Measurements from ENCODE around the gene MUC22.
A peak's percentile ranks its signal among the peaks of the same experiment; 100 is the strongest.
"Not testable (repeated sequence)": the region's sequence is repeated elsewhere in the genome, so short reads cannot be mapped to it uniquely, and the experiment has no call there.

The MUC22 gene

DNA sequence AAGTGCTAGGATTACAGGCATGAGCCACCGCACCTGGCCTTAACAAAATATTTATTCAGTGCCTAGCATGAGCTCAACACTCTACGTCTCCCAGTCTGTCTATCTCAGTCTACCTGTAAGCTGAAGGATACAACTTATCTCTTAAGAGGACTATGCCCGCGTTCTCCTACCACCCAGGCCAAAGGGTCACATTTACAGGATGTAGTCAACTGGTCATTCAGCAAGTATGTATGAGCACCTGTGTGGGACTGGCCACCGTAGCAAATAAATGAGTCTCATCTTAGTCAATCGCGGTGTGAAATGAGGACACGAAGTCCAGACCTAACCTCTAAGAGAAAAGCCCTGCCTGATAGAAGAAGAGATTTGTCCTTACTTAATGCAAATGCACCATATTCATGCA lies 49.9 kb downstream of the MUC22 start:
- Mint-ChIP-seq H3K4me3 (no peak overlapping the region), H3K36me3 (ENCODE audit: low read depth) (no peaks in the 10 kb centered on the region), H3K9me3 (no peaks in the 10 kb centered on the region), H3K27ac (no peak overlapping the region), H3K4me1 (peaks cover 27% of the 10 kb centered on the region), H3K27me3 (ENCODE audit: low read depth) (no peaks in the 10 kb centered on the region)
- TF ChIP-seq, protein P1, sequence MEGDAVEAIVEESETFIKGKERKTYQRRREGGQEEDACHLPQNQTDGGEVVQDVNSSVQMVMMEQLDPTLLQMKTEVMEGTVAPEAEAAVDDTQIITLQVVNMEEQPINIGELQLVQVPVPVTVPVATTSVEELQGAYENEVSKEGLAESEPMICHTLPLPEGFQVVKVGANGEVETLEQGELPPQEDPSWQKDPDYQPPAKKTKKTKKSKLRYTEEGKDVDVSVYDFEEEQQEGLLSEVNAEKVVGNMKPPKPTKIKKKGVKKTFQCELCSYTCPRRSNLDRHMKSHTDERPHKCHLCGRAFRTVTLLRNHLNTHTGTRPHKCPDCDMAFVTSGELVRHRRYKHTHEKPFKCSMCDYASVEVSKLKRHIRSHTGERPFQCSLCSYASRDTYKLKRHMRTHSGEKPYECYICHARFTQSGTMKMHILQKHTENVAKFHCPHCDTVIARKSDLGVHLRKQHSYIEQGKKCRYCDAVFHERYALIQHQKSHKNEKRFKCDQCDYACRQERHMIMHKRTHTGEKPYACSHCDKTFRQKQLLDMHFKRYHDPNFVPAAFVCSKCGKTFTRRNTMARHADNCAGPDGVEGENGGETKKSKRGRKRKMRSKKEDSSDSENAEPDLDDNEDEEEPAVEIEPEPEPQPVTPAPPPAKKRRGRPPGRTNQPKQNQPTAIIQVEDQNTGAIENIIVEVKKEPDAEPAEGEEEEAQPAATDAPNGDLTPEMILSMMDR (IDR thresholded peaks at IDR 0.05; ENCODE audit: unreplicated experiment in 3 of 3), result no peak

DNA sequence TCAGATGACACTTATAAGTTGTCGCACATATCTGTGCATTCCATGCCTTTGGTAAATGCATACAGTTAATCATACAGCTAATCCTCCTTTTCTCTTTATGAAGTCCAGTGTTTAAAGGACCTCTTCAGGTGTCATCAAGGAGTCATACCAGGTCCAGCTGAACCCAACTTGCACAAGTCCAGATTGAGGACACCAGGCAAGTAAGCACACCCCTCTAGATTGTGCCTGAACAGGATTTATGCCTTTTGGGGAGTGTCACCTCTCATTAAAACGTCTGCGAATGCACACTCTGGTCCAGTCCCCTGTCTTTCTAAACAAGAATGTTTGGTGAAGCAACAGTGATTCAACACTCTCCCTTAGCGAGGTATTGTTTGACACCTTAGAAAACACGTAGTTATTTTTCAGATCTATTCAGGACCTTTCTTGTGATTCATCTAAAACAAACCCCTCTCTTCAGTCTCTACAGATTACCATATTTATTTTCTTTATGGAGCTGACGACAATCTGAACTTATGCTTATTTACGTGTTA lies 53.7 kb downstream of the MUC22 start:
- Mint-ChIP-seq H3K4me1 (peaks cover 6% of the 10 kb centered on the region), H3K27ac (no peak overlapping the region)

DNA sequence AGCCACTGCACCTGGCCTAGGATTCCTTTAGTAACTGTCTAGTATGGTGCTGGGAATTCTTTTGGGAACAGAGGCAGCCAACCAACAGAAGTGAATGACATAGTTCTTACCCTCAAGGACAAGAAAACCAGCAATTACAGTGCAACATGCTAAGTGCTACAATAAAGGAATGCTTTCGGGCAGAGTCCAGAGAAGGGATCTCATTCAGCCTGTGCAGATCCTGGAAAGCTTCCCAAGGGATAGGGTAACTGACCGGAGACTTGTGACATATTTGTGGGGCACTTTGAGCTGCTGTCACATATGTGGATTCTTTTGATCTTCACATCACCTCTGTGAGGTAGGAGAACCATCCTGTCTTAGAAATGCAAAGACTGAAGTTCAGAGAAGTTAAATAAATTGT lies 55.3 kb downstream of the MUC22 start:
- H3K27me3 Mint-ChIP-seq (ENCODE audit: low read depth), result no peaks in the 10 kb centered on the region
- no peaks in the 10 kb centered on the region for H3K9me3 Mint-ChIP-seq
- no peaks in the 10 kb centered on the region for H3K36me3 Mint-ChIP-seq (ENCODE audit: low read depth)
- TF ChIP-seq, protein P1 (IDR thresholded peaks at IDR 0.05; ENCODE audit: unreplicated experiment in 3 of 3), result no peak
- no peak overlapping the region for H3K27ac Mint-ChIP-seq
- no peak overlapping the region for H3K4me3 Mint-ChIP-seq
- peaks cover 8% of the 10 kb centered on the region for H3K4me1 Mint-ChIP-seq

More for the DNA sequence above, 53.7 kb downstream of the MUC22 start:
- H3K9me3 Mint-ChIP-seq, result no peaks in the 10 kb centered on the region
- H3K4me3 Mint-ChIP-seq, result no peak overlapping the region
- TF ChIP-seq, protein P1 (IDR thresholded peaks at IDR 0.05; ENCODE audit: unreplicated experiment in 3 of 3), result no peak
- H3K27me3 Mint-ChIP-seq (ENCODE audit: low read depth), result no peaks in the 10 kb centered on the region
- H3K36me3 Mint-ChIP-seq (ENCODE audit: low read depth), result no peaks in the 10 kb centered on the region

DNA sequence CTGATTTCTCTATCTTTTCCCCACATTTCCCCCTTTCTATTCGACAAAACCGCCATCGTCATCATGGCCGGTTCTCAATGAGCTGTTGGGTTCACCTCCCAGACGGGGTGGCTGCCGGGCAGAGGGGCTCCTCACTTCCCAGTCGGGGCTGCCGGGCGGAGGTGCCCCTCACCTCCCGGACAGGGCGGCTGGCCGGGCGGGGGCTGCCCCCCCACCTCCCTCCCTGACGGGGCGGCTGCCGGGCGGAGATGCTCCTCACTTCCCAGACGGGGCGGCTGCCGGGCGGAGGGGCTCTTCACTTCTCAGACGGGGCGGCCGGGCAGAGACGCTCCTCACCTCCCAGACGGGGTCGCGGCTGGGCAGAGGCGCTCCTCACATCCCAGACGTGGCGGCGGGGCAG lies 56.8 kb downstream of the MUC22 start:
- not testable (repeated sequence) for H3K27me3 Mint-ChIP-seq (ENCODE audit: low read depth); H3K9me3 Mint-ChIP-seq; H3K4me3 Mint-ChIP-seq; H3K36me3 Mint-ChIP-seq (ENCODE audit: low read depth); H3K27ac Mint-ChIP-seq
- peaks cover 12% of the 10 kb centered on the region for H3K4me1 Mint-ChIP-seq

DNA sequence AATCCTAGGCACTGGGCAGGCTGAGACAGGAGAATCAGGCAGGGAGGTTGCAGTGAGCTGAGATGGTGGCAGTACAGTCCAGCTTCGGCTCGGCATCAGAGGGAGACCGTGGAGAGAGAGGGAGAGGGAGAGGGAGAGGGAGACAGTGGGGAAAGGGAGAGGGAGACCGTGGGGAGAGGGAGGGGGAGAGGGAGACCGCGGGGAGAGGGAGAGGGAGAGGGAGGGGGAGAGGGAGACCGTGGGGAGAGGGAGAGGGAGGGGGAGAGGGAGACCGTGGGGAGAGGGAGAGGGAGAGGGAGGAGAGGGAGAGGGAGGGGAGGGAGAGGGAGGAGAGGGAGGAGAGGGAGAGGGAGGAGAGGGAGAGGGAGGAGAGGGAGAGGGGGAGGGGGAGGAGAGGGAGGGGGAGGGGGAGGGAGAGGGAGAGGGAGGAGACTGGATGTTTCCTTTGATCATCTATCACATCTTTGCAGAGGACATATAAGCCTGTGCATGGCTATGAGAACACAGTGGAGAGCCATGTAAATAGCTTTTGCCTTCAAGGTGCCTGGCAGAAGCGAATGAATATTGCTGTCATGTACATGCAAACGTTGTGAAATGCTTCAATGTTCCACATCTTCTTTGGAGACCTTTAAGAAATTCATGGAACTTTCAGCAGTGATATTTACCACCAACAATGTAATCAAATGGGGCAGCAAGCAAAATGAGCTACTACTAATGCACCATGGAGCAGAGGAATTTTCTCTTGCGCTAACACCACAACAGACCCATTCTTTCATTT lies 57.8 kb downstream of the MUC22 start:
- H3K27ac Mint-ChIP-seq; H3K9me3 Mint-ChIP-seq; H3K36me3 Mint-ChIP-seq (ENCODE audit: low read depth); H3K27me3 Mint-ChIP-seq (ENCODE audit: low read depth); H3K4me3 Mint-ChIP-seq: not testable (repeated sequence)
- H3K4me1 Mint-ChIP-seq, result peaks cover 16% of the 10 kb centered on the region

DNA sequence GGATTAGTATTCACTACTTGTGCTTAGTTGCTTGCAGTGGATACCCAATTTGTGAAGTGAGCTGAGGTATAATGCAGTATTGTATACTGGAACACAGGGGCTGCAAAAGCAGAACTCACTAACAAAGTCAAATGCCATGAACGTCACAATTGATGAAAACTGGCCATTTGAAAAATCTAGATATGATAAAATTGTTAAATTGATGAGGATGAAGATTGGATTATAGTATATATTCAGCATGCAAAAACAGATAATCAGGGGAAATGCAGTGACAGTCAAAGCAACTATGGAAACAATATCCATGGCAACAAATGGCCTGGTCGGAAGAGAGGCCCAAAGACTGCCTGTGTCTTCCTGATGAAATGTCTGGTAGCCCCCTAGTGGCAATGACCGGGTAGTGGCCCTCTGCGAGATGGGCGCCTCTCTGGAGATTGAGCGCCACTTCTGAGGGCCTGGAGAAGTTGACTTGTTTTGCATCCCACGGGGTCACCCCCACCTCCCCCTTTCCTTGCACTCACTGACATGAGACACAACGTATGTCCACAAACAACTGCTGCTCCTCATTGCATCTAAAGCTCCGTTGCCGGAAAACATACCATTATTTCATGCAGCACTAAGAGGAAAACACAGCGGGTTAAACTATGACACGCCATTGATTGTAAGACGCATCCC lies 58.5 kb downstream of the MUC22 start:
- Mint-ChIP-seq H3K4me3 (no peak overlapping the region), H3K27me3 (ENCODE audit: low read depth) (no peaks in the 10 kb centered on the region), H3K27ac (peak overlapping the region in 2 of 3 experiments; percentile 17 to 37), H3K4me1 (peaks cover 16% of the 10 kb centered on the region), H3K9me3 (no peaks in the 10 kb centered on the region), H3K36me3 (ENCODE audit: low read depth) (no peaks in the 10 kb centered on the region)
- TF ChIP-seq, protein P1 (IDR thresholded peaks at IDR 0.05; ENCODE audit: unreplicated experiment in 3 of 3), result peak; percentile 90 to 95 (median 94)

Data from nephron (organoid).